HG03060 (cell line): ENCODE measurements around the gene P2RX2.

ENCODE experiments used
- ATAC-seq: cut with Tn5 transposase; IDR thresholded peaks from one replicate; pipeline ENCODE4 v1.9.1; 2021; ENCODE audit warnings: low read depth, moderate number of reproducible peaks; ENCODE audit not compliant: unreplicated experiment

Gene P2RX2

DNA sequence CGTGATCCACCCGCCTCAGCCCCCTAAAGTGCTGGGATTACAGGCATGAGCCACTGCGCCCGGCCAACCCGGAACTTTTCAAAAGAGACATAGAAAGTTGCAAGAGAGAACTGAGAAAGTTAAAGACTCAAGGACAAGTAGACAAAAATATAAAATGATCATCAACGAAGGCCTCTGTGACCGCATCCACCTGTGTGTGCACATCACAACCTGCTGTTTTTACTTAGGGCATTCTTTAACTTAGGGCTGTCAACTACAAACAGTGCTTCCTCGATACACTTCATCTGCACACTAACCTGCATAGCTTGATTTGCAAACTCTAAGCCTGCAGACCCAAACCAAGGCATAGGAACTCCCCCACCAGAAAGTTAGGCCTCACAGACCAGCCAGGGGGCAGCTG, 14.8 kb downstream of the P2RX2 start:
- ATAC-seq = no peak

DNA sequence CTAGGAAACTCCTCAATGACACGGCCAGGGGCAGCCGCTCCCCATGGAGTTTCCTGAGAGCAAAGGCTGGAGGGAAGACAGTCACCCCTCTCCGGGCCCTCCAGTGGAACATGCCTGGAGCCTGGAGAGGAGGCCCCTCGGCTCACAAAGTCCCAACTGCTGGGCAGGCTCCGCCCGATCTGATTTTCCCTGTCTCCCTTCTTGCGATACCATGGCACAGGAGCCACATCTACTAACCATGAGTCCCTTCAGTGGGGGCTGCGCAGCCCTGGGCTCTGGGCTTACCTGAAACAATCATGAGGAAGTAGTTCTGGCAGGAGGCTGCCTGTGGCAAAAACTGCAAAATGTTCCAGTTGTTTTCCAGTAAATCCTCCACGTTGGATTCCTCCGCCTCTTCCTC, 15.3 kb downstream of the P2RX2 start:
- no peak for ATAC-seq

- no peak for ATAC-seq
Observed at GRCh38 chr12:132634411-132634990, 15.9 kb downstream of the P2RX2 start.

DNA sequence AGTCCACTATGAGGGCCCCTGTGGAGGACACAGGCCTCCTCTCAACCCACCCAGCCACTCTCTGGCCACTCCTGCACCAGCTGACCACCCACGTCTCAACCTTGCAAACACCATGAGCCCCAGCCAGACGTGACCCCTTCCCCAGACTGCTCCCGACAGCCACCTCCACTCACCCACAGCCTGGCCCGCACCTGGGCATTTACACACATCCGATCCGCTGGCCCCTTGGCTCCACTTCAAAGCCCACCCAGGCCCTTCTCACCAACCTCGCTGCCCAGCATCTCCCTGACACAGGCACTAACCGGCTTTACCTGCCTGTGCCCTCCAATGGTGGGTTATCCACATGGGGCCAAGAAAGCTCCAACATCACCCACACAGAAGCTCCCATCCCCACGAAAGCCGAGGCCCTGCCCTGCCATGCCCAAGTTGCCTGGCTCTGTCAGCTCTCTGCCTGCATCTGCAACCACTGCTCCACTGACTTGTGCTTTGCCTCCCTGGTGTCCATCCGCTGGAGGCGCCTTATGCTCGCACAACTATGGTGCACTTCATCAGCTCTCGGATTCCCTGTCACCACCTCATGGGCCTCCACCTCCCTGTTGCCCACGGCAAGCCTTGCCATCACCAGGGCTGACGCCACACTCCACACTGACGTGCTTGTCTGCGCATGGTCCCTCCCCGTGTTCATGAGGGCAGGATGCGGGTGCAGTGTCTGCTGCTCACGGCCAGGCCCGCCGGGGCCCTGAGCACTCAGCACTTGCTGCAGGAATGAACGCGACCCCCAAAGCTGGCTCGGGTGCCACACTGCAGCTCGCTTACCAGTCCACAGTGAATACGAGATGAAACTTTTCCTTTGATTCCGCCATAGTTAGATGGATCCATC, 16.7 kb downstream of the P2RX2 start:
- no peak for ATAC-seq

DNA sequence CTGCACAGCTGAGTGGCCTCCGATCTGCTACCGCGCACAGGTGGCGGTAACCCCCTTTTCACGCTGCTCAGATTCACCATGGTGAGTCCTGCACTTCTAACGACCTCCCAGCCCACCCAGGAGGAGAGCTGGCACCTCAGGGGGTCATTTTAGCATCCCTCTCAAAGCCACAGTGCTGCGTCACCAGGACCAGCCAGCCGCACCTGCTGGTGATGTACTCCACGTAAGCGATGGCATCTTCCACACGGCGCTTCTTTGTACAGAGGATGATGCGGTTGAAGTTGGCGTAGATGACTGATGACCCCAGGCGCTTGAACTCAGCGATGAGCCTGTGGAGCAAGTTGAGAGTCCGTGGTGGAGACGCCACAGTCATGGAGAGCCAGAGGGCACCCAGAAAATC, 19.2 kb downstream of the P2RX2 start:
- ATAC-seq = no peak

DNA sequence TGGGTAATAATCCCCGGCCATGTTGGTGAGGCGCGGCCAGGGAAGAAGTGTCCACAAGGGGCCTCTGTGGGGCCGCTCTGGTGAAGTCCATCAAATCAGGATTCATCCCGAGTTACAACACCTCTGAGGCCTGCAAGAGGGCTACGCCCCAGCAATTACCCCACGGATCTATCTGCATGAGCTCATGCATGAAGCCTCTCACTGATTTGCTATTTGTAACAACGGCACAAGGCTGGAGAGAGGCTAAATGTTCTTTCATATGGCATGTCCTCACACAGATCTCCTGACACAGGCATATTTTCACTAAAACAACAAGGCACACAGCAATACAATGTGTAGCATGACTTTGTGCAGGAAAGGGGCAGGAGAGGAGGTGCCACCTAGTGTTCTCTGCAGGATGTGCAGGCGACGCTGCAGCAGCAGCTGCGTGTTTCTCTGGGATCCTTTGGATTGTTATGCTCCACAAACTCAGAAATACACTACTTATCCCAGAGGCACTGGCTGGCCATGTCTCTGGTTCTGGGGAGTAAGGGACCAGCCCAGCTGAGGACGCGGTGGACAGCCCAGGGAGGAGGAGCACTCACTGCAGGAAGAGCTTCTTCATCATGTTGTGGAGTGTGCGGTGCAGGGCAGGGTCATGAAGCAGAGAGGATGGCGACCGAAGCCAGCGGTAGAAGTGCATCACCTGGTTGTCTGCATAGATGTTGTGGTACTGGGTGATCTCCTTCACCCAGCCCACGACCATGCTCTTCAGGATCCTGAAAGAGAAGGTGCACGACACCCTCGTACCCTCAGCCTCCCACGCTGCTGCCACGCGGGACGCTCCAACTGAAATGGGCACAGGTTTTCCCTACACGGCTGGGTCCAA, 20.2 kb downstream of the P2RX2 start:
- no peak for ATAC-seq

- ATAC-seq = no peak
Observed at GRCh38 chr12:132639956-132640520, 21.5 kb downstream of the P2RX2 start.

- no peak for ATAC-seq
Observed at GRCh38 chr12:132640936-132641335, 22.4 kb downstream of the P2RX2 start.

GRCh38 chr12:132641811-132642650, 23.5 kb downstream of the P2RX2 start:
- no peak for ATAC-seq

- ATAC-seq = no peak
Observed at GRCh38 chr12:132642846-132643835, 24.6 kb downstream of the P2RX2 start.

DNA sequence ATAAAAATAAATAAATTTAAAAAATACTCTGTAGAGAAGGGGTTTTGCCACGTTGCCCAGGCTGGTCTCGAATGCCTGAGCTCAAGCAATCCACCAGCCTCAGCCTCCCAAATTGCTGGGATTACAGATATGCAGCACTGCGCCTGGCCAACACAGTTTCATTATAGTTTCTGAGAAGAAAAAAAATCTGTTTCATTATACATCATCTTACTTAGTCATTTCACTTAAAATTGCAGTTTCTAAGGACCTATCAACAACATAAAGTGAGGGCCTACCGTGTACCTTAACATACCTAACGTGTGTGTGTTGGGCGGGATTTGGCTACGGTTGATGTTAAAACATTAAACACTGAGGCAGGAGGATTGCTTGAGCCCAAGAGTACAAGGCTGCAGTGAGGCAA, 28.3 kb downstream of the P2RX2 start:
- ATAC-seq = no peak

DNA sequence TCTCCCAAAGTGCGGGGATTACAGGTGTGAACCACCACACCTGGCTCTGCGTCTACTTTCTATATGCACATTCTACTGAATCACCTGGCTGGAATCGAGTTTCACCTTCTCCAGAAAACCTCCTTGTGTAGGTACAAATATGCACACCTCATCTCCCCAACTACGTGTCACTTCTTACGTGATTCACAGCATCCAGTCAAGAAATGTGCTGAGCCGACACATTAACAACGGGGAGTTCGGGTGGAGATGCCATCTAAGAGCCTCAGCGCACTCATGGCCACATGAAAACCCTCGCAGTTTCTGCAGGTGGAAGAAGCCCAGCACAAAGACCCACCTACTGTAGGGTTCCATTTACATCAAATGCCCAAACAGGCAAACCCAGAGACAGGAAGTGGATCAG, 29.3 kb downstream of the P2RX2 start:
- ATAC-seq = no peak

- ATAC-seq = no peak
Observed at GRCh38 chr12:132648616-132649225, 30.1 kb downstream of the P2RX2 start.

GRCh38 chr12:132649226-132649945, 30.8 kb downstream of the P2RX2 start:
- no peak for ATAC-seq

GRCh38 chr12:132651444-132652100, 33.0 kb downstream of the P2RX2 start:
- no peak for ATAC-seq

DNA sequence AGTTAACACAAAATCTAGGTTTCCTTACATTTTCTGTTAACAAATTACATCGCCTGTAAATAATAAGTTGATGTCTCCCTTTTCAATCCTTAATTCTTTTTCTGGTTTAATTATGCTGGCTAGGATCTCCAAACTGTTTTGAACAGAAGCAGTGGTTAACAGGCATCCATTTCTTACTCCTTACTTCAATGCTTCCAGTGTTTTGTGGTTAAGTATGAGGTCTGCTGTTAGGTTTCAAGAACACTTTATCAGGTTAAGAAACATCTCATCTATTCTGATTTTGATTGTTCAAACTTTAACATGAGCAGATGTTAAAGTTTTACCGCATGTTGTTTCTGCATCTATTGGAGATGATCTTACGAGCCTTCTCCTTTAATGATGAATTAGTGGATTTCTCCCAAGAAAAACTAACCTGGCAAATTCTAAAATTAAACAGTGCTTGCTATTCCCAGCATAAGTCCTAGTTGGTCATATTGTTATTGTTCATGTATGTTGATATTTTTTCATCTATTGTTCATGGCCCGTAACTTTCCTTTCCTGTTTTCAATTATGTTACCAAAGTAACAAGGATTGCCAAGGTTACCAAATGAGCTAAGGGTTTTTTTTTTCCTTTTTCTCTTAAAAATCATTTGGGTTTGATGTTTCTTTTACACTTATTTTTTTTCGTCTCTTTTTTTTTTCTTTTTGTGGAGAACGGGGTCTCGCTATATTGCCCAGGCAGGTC, 35.2 kb downstream of the P2RX2 start:
- ATAC-seq = no peak
